ENCODE measurements around the gene POLR2E.

Gene POLR2E

DNA sequence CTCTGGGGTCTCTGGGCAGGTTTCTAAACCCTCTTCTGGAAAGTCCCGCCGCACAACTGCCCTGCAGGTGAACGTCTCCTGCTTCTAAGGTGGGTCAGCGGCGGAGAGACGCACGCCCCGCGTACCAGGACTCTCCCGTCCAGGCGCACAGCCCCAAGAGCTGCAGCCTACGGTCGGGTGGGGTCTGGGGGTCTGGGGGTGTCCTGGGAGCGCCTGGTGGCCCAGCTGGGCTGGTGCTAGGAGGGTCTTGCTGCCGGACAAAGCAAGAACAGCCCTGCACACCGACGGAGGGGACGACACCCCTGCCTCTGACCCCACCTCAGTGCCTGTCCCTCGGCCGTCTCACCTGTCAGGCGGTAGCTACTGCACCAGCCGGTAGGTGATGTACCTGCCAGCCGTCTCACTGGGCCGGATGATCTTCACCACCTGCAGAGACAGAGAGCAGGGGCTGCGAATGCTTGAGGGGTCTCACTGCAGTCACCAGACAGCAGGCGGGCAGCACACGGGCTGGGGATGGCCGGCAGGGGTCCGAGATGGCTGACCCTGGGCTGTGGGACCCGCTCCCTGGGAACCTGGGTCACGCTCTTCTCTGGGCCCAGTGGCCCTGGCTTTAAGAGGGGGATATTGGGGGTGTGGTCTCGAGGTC, 5.9 kb downstream of the POLR2E start:
- TF ChIP-seq SPI1 (IDR thresholded peaks at IDR 0.05; ENCODE audit: borderline replicate concordance, low read depth), result no peak
- no peak for TF ChIP-seq GABPA (IDR thresholded peaks at IDR 0.05; ENCODE audit: low read depth)
- TF ChIP-seq, protein P1, sequence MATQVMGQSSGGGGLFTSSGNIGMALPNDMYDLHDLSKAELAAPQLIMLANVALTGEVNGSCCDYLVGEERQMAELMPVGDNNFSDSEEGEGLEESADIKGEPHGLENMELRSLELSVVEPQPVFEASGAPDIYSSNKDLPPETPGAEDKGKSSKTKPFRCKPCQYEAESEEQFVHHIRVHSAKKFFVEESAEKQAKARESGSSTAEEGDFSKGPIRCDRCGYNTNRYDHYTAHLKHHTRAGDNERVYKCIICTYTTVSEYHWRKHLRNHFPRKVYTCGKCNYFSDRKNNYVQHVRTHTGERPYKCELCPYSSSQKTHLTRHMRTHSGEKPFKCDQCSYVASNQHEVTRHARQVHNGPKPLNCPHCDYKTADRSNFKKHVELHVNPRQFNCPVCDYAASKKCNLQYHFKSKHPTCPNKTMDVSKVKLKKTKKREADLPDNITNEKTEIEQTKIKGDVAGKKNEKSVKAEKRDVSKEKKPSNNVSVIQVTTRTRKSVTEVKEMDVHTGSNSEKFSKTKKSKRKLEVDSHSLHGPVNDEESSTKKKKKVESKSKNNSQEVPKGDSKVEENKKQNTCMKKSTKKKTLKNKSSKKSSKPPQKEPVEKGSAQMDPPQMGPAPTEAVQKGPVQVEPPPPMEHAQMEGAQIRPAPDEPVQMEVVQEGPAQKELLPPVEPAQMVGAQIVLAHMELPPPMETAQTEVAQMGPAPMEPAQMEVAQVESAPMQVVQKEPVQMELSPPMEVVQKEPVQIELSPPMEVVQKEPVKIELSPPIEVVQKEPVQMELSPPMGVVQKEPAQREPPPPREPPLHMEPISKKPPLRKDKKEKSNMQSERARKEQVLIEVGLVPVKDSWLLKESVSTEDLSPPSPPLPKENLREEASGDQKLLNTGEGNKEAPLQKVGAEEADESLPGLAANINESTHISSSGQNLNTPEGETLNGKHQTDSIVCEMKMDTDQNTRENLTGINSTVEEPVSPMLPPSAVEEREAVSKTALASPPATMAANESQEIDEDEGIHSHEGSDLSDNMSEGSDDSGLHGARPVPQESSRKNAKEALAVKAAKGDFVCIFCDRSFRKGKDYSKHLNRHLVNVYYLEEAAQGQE (IDR thresholded peaks at IDR 0.05; ENCODE audit: insufficient replicate concordance, low read depth), result no peak
- TF ChIP-seq POLR2AphosphoS5 (IDR thresholded peaks at IDR 0.05; ENCODE audit: low read depth), result no peak; the same call in 1 of the 2 replicates
- TF ChIP-seq, protein P2, sequence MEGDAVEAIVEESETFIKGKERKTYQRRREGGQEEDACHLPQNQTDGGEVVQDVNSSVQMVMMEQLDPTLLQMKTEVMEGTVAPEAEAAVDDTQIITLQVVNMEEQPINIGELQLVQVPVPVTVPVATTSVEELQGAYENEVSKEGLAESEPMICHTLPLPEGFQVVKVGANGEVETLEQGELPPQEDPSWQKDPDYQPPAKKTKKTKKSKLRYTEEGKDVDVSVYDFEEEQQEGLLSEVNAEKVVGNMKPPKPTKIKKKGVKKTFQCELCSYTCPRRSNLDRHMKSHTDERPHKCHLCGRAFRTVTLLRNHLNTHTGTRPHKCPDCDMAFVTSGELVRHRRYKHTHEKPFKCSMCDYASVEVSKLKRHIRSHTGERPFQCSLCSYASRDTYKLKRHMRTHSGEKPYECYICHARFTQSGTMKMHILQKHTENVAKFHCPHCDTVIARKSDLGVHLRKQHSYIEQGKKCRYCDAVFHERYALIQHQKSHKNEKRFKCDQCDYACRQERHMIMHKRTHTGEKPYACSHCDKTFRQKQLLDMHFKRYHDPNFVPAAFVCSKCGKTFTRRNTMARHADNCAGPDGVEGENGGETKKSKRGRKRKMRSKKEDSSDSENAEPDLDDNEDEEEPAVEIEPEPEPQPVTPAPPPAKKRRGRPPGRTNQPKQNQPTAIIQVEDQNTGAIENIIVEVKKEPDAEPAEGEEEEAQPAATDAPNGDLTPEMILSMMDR (IDR thresholded peaks at IDR 0.05; ENCODE audit: insufficient read depth, low read length), result no peak
- Histone ChIP-seq H3K27ac (replicated peaks) (peak overlapping the region; percentile 82), H3K27me3 (ENCODE audit: insufficient read depth, poor library complexity, severe bottlenecking) (no peaks in the 10 kb centered on the region), H3K4me3 (replicated peaks; ENCODE audit: insufficient read depth, low read length) (no peak overlapping the region)
- no peak for DNase-seq (ENCODE audit: low read depth in 1 of 2, low spot score in 1 of 2)

DNA sequence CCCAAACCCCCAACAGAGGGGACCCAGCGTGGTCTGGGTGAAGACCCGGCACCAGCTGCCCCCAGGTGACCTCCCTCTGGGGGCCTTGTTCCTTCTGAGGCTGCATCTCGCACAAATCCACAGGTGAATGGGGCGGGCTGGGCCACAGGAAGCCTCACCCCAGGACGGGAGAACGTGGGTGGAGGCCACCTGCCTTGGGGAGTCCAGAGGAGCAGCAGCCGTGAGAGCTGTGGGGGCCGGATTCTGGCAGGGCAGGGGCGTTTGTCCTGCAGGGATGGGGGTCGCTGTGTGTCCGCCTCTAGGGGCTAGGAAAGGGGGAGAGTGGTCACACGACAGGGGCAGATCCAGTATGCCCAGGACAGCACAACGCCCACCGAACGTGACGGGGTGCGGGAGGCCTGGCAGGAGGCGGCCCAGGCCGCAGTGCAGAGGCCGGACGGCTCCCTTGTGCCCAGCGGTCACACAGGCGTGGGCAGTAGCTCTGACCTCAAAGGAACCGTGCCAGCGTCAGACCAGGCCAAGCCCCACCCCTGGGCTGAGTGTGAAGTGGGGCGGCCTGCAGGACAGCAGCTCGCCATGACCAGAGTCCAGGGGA, 6.7 kb downstream of the POLR2E start:
- TF ChIP-seq, protein P2 (IDR thresholded peaks at IDR 0.05; ENCODE audit: insufficient read depth, low read length), result no peak
- TF ChIP-seq, protein P1 (IDR thresholded peaks at IDR 0.05; ENCODE audit: insufficient replicate concordance, low read depth), result no peak
- H3K4me3 ChIP-seq (replicated peaks; ENCODE audit: insufficient read depth, low read length), result no peak overlapping the region
- no peak for DNase-seq (ENCODE audit: low read depth in 1 of 2, low spot score in 1 of 2)
- H3K27ac ChIP-seq (replicated peaks), result peak overlapping the region; percentile 82
- H3K27me3 ChIP-seq (ENCODE audit: insufficient read depth, poor library complexity, severe bottlenecking), result no peaks in the 10 kb centered on the region

DNA sequence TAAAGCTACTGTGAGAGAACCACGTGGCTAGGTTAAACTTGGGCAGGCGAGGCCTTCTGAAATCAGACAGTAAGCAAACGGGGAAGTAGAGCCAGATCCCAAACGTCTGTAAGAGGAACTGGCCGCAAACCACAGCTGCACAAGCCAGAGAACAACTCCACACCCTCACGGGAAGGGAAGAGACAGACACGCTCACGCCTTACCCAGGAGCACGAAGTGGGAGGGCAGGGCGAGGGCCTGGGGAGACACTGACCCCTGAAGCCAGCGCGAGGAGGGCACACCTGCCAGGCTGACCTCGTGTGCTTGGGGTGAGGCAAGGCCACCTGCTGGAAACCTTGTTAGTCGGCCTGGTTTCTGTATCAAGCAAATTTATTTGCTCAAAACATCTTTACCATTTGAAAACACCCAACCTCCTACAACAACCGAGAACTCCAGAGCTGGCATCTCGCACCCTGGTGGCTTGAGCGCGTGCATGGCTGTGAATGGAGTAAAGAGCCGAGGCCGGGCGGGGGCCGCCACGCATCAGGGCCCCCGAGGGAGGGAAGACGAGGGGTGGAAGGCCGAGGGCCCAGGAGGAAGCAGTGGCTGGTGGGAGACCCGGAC, 7.3 kb downstream of the POLR2E start:
- TF ChIP-seq, protein P1 (IDR thresholded peaks at IDR 0.05; ENCODE audit: insufficient replicate concordance, low read depth), result no peak
- TF ChIP-seq, protein P2 (IDR thresholded peaks at IDR 0.05; ENCODE audit: insufficient read depth, low read length), result no peak
- TF ChIP-seq SPI1 (IDR thresholded peaks at IDR 0.05; ENCODE audit: borderline replicate concordance, low read depth), result peak; percentile 96
- peak; percentile 94 for TF ChIP-seq POLR2AphosphoS5 (IDR thresholded peaks at IDR 0.05; ENCODE audit: low read depth)
- TF ChIP-seq GABPA (IDR thresholded peaks at IDR 0.05; ENCODE audit: low read depth), result no peak; the same call in 1 of the 2 replicates
- no peak overlapping the region for H3K4me3 ChIP-seq (replicated peaks; ENCODE audit: insufficient read depth, low read length)
- no peaks in the 10 kb centered on the region for H3K27me3 ChIP-seq (ENCODE audit: insufficient read depth, poor library complexity, severe bottlenecking)
- peak in 1 of 2 experiments; percentile 97 for DNase-seq (ENCODE audit: low read depth in 1 of 2, low spot score in 1 of 2)
- H3K27ac ChIP-seq (replicated peaks), result peak overlapping the region; percentile 82
